Vagina (tissue), 2 donors: Measurements from ENCODE around the gene FGF3. TPM values are rescaled to one million over a fixed set of nuclear protein-coding genes. Genes with fewer than 3 reads are reported as not detected.

Experiments used
- DNase-seq, 2 donors: peaks; one replicate each; pipeline ENCODE4 v3.0.0-alpha.2; 2017; ENCODE audit errors: extremely low spot score in 2 of 2
- H3K27ac ChIP-seq: fragments of 200-600 bp; sonication (generic); one replicate; pipeline ENCODE4 v1.5.1; 2019
- H3K27me3 ChIP-seq: fragments of 200-600 bp; sonication (generic); one replicate; pipeline ENCODE4 v1.5.1; 2019
- H3K36me3 ChIP-seq, 2 donors: fragments of 200-600 bp; sonication (generic); one replicate each; pipeline ENCODE4 v1.5.1; 2017 to 2019
- H3K4me1 ChIP-seq: fragments of 200-600 bp; sonication (generic); one replicate; pipeline ENCODE4 v1.5.1; 2019
- H3K4me3 ChIP-seq, 2 donors: fragments of 200-600 bp; sonication (generic); 1 replicate in 1 of 2; 2 replicates in 1 of 2; pipeline ENCODE4 v1.5.1; 2016 to 2019
- H3K9me3 ChIP-seq: fragments of 200-600 bp; sonication (generic); one replicate; pipeline ENCODE4 v1.5.1; 2019
- CTCF ChIP-seq, 3 experiments: fragments of 450-650 bp in 2 of 3; fragments of 200-600 bp in 1 of 3; sonication (generic) in 1 of 3; IDR thresholded peaks; one replicate each; pipeline ENCODE4 v1.5.1; 2017 to 2019; ENCODE audit warnings: antibody characterized with exemption in 3 of 3, mild to moderate bottlenecking in 2 of 3, moderate library complexity in 2 of 3
- POLR2A ChIP-seq, 2 donors: fragments of 450-650 bp; IDR thresholded peaks; one replicate each; pipeline ENCODE4 v1.6.1; 2017; ENCODE audit warnings: antibody characterized with exemption in 2 of 2, mild to moderate bottlenecking in 2 of 2, moderate library complexity in 2 of 2
- POLR2AphosphoS5 ChIP-seq, 2 donors: sonication (generic); formaldehyde crosslinking; IDR thresholded peaks; one replicate each; pipeline ENCODE4 v1.9.0; 2017; ENCODE audit warnings: antibody characterized with exemption in 2 of 2, mild to moderate bottlenecking in 2 of 2, low read depth in 1 of 2; ENCODE audit not compliant: insufficient read depth in 1 of 2
- intact Hi-C: fragments of 100-400 bp; cut with DNase I; formaldehyde crosslinking; loops from one replicate; pipeline ENCODE4 v1.15.1; 2023
- total RNA-seq: library from RNA; depleted of rRNA; stranded (reverse); fragments of >200 nt; gene quantifications from one replicate; pipeline ENCODE4 v1.2.3, GENCODE V29; 2016

The FGF3 gene
- total RNA-seq, 1 donor from 2014 or later, result not detected

GRCh38 chr11:69844396-69844795 lies 25.2 kb upstream of the FGF3 start:
- H3K9me3 ChIP-seq, result no peaks in the 10 kb centered on the region
- H3K36me3 ChIP-seq, result no peaks in the 10 kb centered on the region
- intact Hi-C loops, result no loop called here

DNA sequence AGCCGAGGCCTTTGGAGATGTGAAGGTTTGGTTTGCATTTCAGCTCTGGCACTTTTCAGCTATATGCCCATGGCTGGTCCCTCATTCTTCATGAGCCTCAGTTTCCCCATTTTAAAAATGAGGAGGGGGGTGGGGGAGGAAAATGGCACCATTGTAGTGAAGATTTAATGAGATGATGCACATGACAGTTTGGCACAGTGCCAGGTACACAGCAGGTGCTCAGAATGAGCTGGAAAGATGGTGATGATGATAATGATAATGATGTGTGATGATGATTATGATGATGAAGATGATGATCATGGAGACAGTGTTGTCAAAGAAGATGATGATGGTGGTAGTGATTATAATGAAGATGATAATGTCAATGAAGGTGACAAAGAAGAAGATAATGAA lies 24.3 kb upstream of the FGF3 start:
- Histone ChIP-seq H3K36me3 (no peaks in the 10 kb centered on the region), H3K4me3 (no peak overlapping the region), H3K9me3 (no peaks in the 10 kb centered on the region), H3K4me1 (no peaks in the 10 kb centered on the region), H3K27ac (no peak overlapping the region), H3K27me3 (no peaks in the 10 kb centered on the region)
- no peak for TF ChIP-seq POLR2A (IDR thresholded peaks at IDR 0.05)
- no peak for TF ChIP-seq POLR2AphosphoS5 (IDR thresholded peaks at IDR 0.05; ENCODE audit: insufficient read depth in 1 of 2, low read depth in 1 of 2)
- no peak for TF ChIP-seq CTCF (IDR thresholded peaks at IDR 0.05)
- DNase-seq, result no peak
- intact Hi-C loops, result no loop called here

More at GRCh38 chr11:69844396-69844795, 25.2 kb upstream of the FGF3 start:
- Histone ChIP-seq H3K27ac (no peak overlapping the region), H3K27me3 (no peaks in the 10 kb centered on the region), H3K4me1 (no peaks in the 10 kb centered on the region), H3K4me3 (no peak overlapping the region)
- no peak for DNase-seq
- no peak for TF ChIP-seq POLR2A (IDR thresholded peaks at IDR 0.05)
- no peak for TF ChIP-seq POLR2AphosphoS5 (IDR thresholded peaks at IDR 0.05; ENCODE audit: insufficient read depth in 1 of 2, low read depth in 1 of 2)
- TF ChIP-seq CTCF (IDR thresholded peaks at IDR 0.05), result no peak

- no peak for DNase-seq
- intact Hi-C loops, result no loop called here
- Histone ChIP-seq H3K27ac (no peak overlapping the region), H3K9me3 (no peaks in the 10 kb centered on the region), H3K4me3 (no peak overlapping the region), H3K4me1 (no peaks in the 10 kb centered on the region), H3K36me3 (no peaks in the 10 kb centered on the region), H3K27me3 (no peaks in the 10 kb centered on the region)
- TF ChIP-seq POLR2AphosphoS5 (IDR thresholded peaks at IDR 0.05; ENCODE audit: insufficient read depth in 1 of 2, low read depth in 1 of 2) (no peak), CTCF (IDR thresholded peaks at IDR 0.05) (no peak), POLR2A (IDR thresholded peaks at IDR 0.05) (no peak)
These were observed 23.7 kb upstream of the FGF3 start for GRCh38 chr11:69842746-69843528.

GRCh38 chr11:69841859-69842698 lies 22.9 kb upstream of the FGF3 start:
- no peak overlapping the region for H3K27ac ChIP-seq
- H3K4me3 ChIP-seq, result no peak overlapping the region
- no peaks in the 10 kb centered on the region for H3K27me3 ChIP-seq
- H3K4me1 ChIP-seq, result no peaks in the 10 kb centered on the region
- TF ChIP-seq CTCF (IDR thresholded peaks at IDR 0.05) (no peak), POLR2A (IDR thresholded peaks at IDR 0.05) (no peak), POLR2AphosphoS5 (IDR thresholded peaks at IDR 0.05; ENCODE audit: insufficient read depth in 1 of 2, low read depth in 1 of 2) (no peak)
- DNase-seq, result no peak
- no peaks in the 10 kb centered on the region for H3K9me3 ChIP-seq
- intact Hi-C loops, result no loop called here
- H3K36me3 ChIP-seq, result no peaks in the 10 kb centered on the region
